Measurements from ENCODE around the gene TNIK.
"Not testable (repeated sequence)": the region's sequence is repeated elsewhere in the genome, so short reads cannot be mapped to it uniquely, and the experiment has no call there.

GRCh38 chr3:171287761-171288160 is 172.4 kb downstream of the TNIK start:
- TF ChIP-seq CTCF (conservative IDR thresholded peaks at IDR 0.05; ENCODE audit: low read depth, low read length); EZH2 (IDR thresholded peaks at IDR 0.05; ENCODE audit: borderline replicate concordance, low read depth, low read length, poor library complexity, severe bottlenecking): not testable (repeated sequence)

All from A673 (cell line).